LNCaP clone FGC (cell line): ENCODE data around the gene PTPRG.

Experiments used
- DNase-seq: peaks from one replicate; pipeline ENCODE4 v3.0.0-alpha.2; 2011; ENCODE audit warnings: low read depth
- H3K4me3 ChIP-seq: 2 replicates; pipeline ENCODE4 v1.5.1; 2011; ENCODE audit warnings: mild to moderate bottlenecking, low read depth, low read length, control low read depth
- TF ChIP-seq, protein P1 (sequence below): IDR thresholded peaks from 2 replicates; pipeline ENCODE4 v1.5.1; 2012; ENCODE audit warnings: mild to moderate bottlenecking; ENCODE audit not compliant: control insufficient read depth, insufficient read depth; ENCODE audit errors: extremely low read depth

PTPRG gene

GRCh38 chr3:61526308-61526707, 35.1 kb upstream of the PTPRG start:
- no peak overlapping the region for H3K4me3 ChIP-seq
- no peak for DNase-seq
- TF ChIP-seq, protein P1, sequence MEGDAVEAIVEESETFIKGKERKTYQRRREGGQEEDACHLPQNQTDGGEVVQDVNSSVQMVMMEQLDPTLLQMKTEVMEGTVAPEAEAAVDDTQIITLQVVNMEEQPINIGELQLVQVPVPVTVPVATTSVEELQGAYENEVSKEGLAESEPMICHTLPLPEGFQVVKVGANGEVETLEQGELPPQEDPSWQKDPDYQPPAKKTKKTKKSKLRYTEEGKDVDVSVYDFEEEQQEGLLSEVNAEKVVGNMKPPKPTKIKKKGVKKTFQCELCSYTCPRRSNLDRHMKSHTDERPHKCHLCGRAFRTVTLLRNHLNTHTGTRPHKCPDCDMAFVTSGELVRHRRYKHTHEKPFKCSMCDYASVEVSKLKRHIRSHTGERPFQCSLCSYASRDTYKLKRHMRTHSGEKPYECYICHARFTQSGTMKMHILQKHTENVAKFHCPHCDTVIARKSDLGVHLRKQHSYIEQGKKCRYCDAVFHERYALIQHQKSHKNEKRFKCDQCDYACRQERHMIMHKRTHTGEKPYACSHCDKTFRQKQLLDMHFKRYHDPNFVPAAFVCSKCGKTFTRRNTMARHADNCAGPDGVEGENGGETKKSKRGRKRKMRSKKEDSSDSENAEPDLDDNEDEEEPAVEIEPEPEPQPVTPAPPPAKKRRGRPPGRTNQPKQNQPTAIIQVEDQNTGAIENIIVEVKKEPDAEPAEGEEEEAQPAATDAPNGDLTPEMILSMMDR = no peak

DNA sequence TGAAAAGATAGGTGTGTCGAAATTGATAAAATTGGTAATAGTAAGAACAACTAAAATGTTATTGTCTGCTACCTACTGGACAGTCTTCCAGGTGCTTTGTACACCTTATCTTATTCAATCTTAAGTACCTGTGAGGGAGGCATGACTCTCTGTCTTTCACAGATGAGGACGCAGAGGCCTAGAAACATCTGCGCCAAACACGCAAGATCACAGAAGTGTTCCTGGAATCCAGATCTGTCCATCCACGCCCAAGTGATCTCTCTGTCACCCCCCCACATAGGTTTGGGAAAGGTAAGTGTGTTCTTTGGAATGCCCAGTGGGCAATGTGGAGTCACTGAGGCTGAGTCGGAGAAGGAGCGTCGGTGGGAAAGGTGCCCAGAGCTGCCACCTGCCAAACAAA, 34.4 kb upstream of the PTPRG start:
- TF ChIP-seq, protein P1 = no peak

DNA sequence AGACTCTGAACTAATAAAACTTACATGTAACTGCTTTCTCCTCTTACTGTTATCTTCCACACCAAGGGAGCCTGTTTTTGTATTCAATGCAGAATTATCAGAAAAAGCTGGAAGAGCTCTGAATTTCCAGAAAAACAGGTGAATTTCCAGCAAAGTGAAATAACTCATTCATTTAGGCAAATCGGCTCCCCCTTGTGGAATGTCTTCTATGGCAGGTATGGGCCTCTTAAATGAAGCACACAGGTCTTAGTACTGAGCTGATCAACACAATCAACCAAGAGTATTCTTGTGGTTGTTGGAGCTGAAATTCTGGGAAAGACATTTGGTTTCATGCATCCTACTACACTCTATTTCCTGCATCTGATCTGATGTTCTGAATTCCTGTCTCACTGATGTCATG, 31.0 kb upstream of the PTPRG start:
- no peak overlapping the region for H3K4me3 ChIP-seq
- TF ChIP-seq, protein P1 = peak; percentile 61
- DNase-seq = peak; percentile 15

More for the DNA sequence above, 34.4 kb upstream of the PTPRG start:
- no peak for DNase-seq
- H3K4me3 ChIP-seq = no peak overlapping the region

GRCh38 chr3:61531528-61531927, 29.8 kb upstream of the PTPRG start:
- no peak for DNase-seq
- TF ChIP-seq, protein P1 = no peak

GRCh38 chr3:61532739-61533500, 28.5 kb upstream of the PTPRG start:
- no peak for DNase-seq
- TF ChIP-seq, protein P1 = no peak
- no peak overlapping the region for H3K4me3 ChIP-seq

More at GRCh38 chr3:61531528-61531927, 29.8 kb upstream of the PTPRG start:
- H3K4me3 ChIP-seq = no peak overlapping the region

DNA sequence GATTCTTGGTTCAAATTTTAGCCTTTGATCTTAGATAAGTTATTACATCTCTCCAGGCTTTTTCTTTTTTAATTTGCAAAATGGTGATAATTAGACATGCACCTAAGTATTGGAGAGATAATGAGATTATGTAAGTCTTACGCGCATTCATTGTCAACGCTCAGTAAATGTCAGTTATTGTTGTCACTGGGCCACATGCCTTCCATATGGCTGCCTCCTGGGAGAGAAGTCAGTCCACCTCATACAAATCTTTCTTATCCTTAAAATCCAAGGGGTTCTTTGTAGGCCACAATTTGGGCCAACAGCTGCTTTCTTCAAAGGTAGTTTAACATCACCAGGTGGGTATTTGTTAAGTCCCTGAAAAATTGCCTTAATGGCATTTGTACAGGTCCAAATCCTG, 25.5 kb upstream of the PTPRG start:
- TF ChIP-seq, protein P1 = no peak
- no peak for DNase-seq
- no peak overlapping the region for H3K4me3 ChIP-seq

GRCh38 chr3:61537366-61537765, 24.0 kb upstream of the PTPRG start:
- TF ChIP-seq, protein P1 = no peak
- no peak for DNase-seq
- no peak overlapping the region for H3K4me3 ChIP-seq
